GM21423 (cell line): Measurements from ENCODE around the gene MAG.
A peak's percentile ranks its signal among the peaks of the same experiment; 100 is the strongest.
"Not testable (repeated sequence)": the region's sequence is repeated elsewhere in the genome, so short reads cannot be mapped to it uniquely, and the experiment has no call there.

Source experiments
- ATAC-seq: cut with Tn5 transposase; IDR thresholded peaks from one replicate; pipeline ENCODE4 v1.9.1; 2021; ENCODE audit warnings: mild to moderate bottlenecking, moderate library complexity; ENCODE audit not compliant: unreplicated experiment

The MAG gene

DNA sequence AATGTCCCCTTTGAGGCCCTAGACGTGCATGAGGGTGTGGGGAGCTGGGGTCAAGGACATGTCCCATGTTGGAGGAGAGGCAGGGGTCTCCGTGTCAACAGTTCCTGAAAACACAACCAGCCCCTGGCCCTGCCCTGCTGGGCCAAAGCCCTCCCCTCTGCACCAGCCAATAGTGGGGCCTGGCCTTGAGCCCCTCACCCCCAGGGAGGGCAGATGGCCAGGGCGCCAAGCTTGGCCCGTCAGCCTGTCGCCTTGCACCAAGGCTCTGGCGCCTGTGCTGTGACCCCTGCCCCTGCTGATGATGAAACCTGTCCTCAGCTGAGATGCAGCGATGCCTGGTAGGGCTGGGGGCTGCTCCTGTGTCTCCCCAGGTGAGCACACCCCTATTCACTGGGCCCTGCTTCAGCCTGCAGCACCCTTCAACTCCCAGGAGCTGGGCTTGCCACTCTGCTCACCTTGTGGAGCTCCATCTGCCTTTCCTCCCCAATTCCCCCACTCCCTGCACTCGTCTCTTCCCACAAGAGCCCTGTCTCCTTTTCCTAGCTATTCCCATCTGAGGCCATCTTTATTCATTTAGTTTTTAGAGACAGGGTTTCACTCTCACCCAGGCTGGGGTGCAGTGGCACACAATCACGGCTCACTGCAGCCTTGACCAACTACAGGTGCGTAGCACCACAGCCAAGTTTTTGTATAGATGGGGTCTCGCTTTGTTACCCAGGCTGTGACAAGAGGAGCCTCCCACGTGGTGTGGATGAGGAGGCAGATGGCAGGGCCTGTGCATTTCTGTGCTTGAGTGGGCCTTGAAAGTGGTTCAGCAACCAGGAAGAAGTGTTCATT, 11.8 kb upstream of the MAG start:
- ATAC-seq: no peak

DNA sequence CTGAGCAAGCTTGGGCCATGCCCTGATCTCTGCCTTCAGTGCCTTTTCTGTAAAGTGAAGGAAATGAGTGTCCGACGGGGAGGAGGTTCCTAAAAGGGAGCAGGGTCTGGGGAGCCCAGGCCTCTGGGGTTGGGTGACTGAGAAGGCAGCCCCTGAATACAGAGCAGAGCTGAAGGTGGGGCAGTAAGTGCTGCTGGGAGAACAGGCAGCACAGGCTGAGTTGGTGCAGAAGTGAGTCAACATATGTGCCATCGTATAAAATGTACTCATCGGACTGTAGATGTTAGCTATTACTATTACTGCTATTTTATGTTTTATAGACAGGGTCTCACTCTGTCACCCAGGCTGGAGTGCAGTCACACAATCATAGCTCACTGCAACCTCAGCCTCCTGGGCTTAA, 10.7 kb upstream of the MAG start:
- ATAC-seq: no peak

DNA sequence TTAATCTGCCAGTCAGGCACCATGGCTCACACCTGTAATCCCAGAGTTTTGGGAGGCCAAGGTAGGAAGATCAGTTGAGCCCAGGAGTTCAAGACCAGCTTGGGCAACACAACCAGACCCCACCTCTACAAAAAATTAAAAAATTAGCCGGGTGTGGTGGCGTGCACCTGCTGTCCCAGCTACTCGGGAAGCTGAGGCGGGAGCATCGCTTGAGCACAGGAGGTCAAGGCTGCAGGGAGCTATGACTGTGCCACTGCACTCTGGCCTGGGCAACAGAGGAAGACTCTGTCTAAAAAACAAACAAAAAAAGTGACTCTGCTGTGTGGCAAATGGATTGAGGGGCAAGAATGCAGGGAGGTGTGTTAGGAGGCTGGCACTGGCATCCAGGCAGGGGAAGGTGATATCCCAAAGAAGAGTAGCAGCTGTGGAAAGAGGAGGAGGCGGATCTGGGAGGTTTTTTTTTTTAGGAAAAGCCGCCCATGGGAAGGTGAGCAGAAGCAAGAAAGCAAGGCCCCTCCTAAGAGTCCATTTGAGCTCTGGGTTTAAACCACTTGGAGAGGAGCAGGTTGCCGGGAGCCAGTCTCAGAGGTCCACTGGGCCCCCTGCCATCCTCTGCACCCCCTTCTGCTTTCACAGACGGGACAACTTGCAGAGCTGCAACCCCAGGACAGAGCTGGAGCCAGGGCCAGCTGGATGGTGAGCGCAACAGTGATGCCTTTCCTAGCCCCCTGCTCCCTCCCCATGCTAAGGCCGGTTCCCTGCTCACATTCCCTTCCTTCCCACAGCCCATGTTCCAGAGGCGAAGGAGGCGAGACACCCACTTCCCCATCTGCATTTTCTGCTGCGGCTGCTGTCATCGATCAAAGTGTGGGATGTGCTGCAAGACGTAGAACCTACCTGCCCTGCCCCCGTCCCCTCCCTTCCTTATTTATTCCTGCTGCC, 7.5 kb upstream of the MAG start:
- no peak for ATAC-seq

- ATAC-seq: no peak
Observed at GRCh38 chr19:35285095-35285449, 6.9 kb upstream of the MAG start.

- not testable (repeated sequence) for ATAC-seq
Observed at GRCh38 chr19:35285465-35285864, 6.5 kb upstream of the MAG start.

GRCh38 chr19:35286101-35286500, 5.9 kb upstream of the MAG start:
- ATAC-seq: not testable (repeated sequence)

- no peak for ATAC-seq
Observed at GRCh38 chr19:35287713-35288112, 4.2 kb upstream of the MAG start.

DNA sequence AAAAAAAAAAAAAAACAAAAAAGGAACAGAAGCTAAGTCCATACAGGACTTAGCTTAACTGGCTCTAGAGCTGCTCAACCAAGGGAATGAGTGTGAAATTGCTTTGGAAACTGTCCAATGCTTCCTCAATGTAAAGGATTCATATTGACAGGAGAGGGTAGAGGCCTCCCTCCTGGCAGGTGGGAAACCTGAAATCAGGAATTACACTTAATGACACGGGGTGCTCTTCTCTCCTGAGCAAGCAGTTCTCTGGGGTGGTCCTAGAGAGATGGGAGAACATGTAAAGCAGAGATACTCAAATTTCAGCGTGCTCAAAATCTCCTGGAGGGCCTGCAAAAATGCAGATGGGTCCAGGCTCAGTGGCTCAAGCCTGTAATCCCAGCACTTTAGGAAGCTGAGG, 3.6 kb upstream of the MAG start:
- no peak for ATAC-seq

- ATAC-seq: no peak
Observed at GRCh38 chr19:35288906-35289305, 3.1 kb upstream of the MAG start.

GRCh38 chr19:35290381-35291127, 1.4 kb upstream of the MAG start:
- no peak for ATAC-seq

DNA sequence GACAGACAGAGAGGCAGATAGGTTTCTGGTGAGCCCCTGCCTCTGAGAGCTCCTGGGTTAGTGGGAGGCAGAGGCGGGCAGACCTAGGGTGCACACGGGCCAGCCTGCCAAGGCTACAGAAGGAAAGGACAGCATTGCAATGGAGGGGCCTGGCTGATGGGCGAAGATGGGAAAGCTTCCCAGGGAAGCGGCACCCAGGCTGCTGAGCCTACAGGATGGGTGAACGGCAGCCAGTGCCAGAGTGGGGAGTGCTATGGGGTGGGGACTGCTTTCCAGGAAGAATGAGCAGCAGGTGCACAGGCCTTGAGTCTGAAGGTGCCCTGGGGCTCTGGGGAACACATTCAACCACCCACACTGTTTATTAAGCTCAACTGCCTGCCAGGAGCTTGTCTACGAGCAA, 702 bp upstream of the MAG start:
- ATAC-seq: no peak

DNA sequence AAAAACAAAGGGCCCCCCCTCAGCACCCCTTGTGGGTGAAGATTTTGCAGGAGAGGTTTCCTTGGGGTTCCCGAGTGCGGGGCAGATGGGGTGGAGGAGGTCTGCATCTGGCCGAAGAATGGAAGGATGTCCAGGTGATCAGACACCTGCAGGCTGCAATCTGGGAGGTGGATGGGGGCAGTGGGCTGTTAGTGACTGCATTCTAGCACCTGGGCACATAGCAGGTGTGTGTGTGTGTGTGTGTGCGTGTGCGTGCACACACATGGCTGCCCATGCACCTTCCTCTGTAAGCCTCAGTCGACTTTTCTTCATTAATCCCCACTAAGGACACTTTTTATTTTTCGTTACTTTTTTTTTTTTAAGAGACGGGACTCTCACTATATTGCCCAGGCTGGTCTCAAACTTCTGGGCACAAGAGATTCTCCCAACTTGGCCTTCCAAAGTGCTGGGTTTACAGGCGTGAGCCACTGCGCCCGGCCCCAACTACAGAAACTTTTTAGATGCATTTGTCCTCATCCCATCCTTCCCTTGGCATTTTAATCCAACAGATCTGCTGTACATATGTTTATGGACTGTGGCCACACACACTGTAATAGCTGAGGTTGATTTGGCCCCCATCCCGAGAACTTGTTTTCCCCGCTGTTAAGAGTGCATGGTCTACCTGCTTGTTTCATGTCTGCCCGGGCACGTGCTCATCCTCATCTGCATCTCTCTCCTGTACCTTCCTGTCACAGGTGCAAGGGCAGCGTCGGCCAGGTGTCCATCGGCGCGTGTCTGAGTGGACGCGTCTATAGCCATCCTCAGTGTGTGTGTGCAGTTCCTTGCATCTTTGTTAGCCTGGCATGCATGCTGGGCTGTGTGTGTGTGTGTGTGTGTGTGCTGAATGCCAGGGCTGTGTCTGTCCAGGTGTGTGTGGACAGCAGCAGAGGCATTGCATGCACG, 731 bp downstream of the MAG start:
- no peak for ATAC-seq

GRCh38 chr19:35293363-35293739, 1.4 kb downstream of the MAG start:
- no peak for ATAC-seq

DNA sequence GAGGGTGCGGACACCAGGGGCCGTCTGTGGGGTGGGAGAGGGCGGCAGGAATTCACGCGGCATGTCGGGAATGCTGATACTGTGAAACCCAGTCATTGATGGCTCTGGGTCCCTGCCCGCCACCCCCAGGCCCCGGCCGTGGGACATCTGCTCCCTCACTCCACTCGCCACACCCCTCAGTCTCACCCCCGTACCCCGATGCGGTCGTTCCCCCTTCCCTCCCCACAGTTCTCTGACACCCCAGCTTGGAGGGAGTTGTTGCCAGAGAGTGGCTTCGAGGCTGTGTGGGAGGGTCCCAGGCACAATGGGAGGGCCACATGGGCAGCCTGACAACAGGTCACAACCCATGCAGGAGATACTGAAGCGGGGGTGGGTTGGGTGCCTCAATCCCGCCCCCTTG, 1.8 kb downstream of the MAG start:
- ATAC-seq: no peak

GRCh38 chr19:35294328-35294727, 2.4 kb downstream of the MAG start:
- no peak for ATAC-seq

GRCh38 chr19:35294859-35295791, 3.2 kb downstream of the MAG start:
- no peak for ATAC-seq

DNA sequence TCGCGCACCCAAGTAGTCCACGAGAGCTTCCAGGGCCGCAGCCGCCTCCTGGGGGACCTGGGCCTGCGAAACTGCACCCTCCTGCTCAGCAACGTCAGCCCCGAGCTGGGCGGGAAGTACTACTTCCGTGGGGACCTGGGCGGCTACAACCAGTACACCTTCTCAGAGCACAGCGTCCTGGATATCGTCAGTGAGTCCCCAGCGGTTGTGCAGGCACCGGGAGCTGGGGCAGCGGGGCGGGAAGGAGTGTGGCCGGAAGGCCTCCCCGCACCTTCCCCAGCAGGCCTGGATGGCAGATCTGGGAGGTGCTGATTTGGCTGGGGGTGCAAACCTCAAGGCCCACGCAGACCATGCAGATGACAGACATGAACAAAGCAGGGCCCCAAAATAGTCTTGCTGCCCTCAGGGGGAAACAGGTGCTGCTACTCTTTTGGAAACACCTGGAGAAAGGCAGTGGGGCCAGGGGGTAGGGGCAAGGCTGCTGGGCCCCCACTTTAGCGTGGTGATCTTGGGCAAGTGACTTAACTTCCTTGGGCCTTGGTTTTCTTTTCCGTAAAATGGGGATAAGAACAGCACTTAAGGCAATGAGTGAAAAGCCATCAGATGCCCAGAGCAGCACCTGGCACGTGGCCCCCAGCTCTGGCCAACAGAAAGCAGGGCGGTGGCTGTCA, 4.0 kb downstream of the MAG start:
- peak; percentile 59 for ATAC-seq

DNA sequence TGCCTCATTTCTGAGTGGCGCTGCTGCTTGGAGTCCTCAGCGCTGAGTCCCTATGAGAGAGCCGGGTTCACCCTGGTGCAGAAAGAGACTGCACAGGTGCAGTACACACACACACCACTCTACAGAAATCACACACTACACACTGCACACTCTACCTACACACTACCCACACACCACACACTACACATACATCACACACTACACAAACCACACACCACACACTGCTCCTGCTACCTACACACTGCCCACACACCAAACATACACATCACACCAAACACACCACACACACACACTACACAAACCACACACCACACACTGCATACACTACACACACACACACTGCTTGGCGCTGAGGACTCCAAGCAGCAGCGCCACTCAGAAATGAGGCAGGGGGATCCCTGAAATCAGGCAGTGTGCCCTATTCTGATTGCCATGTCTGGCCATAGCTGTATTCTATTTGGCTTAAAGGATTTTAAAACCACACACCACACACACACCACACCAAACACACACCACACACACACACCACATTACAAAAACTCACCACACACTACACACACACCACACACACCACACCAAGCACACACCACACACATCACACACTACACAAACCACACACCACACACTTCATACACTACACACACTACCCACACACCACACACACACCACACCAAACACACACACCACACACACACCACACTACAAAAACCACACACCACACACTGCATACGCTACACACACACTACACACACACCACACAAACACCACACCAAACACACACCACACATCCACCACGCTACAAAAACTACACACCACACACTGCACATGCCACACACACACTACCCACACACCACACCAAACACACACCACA, 4.9 kb downstream of the MAG start:
- ATAC-seq: no peak
